GM12891 (cell line): ENCODE results near the gene ADAMTS5.

Source experiments
- DNase-seq: peaks from one replicate; pipeline ENCODE4 v3.0.0; 2011; ENCODE audit warnings: low spot score; ENCODE audit not compliant: insufficient read length
- FAIRE-seq: peaks from 2 replicates; lab custom pipeline; 2011; peaks lifted over from hg19 to GRCh38; lab: Jason Lieb, UNC
- PAX5 ChIP-seq: IDR thresholded peaks from 2 replicates; pipeline ENCODE4 v1.6.1; 2011; ENCODE audit warnings: low read length, moderate library complexity, mild to moderate bottlenecking; ENCODE audit not compliant: insufficient read depth, severe bottlenecking
- POLR2A ChIP-seq: IDR thresholded peaks from 2 replicates; pipeline ENCODE4 v1.6.1; 2011; ENCODE audit warnings: low read depth, low read length, control low read depth
- POLR2AphosphoS5 ChIP-seq: IDR thresholded peaks from 2 replicates; pipeline ENCODE4 v1.6.1; 2011; ENCODE audit warnings: low read depth, low read length, control low read depth
- POU2F2 ChIP-seq: IDR thresholded peaks from 2 replicates; pipeline ENCODE4 v1.6.1; 2011; ENCODE audit warnings: low read depth, mild to moderate bottlenecking, control low read depth, low read length, moderate library complexity
- SPI1 ChIP-seq: IDR thresholded peaks from 2 replicates; pipeline ENCODE4 v1.6.1; 2011; ENCODE audit warnings: low read depth, low read length, control low read depth
- TAF1 ChIP-seq: IDR thresholded peaks from 2 replicates; pipeline ENCODE4 v1.6.1; 2011; ENCODE audit warnings: low read depth, low read length, control low read depth

The ADAMTS5 gene

DNA sequence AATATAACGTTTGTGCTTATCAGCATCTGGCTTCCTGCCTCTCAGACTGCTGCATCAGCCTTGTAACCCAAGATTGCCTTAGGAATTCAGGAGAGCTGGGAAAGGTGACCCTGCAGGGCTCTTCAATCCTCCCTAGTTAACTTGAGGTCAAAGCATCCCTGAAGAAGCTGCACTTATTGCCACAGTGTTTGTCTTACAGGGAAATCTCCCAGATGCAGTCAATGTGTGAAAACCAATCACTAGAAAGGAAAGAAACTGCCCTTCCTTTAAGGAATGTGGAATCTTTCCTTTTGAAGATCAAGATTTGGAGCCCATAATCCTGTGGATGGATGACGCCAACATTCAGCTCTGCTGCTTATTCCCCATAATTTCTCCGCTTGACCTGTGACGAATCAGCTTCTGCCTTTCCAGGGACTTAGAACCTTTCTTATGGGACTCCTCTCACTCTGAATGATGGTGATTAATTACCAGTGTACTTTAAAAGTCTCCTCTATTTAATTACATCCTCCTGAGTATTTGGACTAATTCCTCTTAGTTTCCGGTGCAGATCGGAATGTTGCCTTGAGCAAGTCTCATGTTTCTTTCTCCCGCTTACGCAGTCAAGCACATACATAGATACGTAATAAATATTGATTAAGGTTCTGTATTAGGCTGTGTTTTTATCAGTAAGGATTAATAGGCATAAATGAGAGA, 14.4 kb downstream of the ADAMTS5 start:
- TF ChIP-seq POLR2A (no peak), SPI1 (no peak), POU2F2 (no peak), PAX5 (no peak), POLR2AphosphoS5 (no peak), TAF1 (no peak)
- DNase-seq (no peak), FAIRE-seq (no peak)

DNA sequence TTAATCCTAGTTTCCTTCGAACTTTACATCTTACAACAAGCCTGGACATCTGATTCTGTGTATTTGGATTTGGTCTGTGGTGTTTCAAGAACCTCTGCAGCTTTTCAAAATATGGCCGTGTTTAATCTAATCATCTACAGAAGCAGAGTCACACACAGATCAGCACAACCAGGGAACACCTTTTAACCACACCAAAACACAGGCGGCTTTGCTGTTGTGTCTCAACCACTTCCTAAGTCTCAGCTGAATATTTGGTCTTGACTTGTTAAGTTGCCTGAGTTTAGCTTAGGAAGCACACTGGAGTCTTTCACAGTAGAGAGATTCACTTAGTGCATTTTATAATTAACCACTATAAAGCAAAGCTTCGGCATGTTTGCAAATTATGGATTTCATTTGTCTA, 17.1 kb downstream of the ADAMTS5 start:
- FAIRE-seq (no peak), DNase-seq (no peak)
- no peak for TF ChIP-seq POU2F2

DNA sequence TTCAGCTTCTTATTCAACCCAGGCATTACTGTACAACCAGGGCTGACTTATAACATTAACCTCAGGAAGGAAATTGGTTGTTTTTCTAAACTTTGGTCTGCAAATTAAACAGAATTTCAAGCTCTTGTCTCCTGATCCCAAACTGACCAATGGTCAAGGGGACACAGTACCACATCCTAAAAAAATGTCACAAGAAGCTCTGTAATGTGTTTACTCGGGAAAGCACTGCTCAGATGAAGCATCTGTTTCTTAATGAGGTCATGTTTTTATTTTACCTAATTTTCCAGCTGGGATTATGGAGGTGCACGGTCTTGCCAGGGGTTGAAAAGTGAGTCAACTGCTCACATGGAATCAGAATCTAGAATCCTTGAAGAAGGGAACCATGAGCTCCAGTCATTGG, 18.7 kb downstream of the ADAMTS5 start:
- DNase-seq (no peak), FAIRE-seq (no peak)
- TF ChIP-seq POLR2AphosphoS5 = no peak
- TF ChIP-seq PAX5 = no peak
- TF ChIP-seq POLR2A = no peak
- no peak for TF ChIP-seq POU2F2
- no peak for TF ChIP-seq SPI1
- TF ChIP-seq TAF1 = no peak

DNA sequence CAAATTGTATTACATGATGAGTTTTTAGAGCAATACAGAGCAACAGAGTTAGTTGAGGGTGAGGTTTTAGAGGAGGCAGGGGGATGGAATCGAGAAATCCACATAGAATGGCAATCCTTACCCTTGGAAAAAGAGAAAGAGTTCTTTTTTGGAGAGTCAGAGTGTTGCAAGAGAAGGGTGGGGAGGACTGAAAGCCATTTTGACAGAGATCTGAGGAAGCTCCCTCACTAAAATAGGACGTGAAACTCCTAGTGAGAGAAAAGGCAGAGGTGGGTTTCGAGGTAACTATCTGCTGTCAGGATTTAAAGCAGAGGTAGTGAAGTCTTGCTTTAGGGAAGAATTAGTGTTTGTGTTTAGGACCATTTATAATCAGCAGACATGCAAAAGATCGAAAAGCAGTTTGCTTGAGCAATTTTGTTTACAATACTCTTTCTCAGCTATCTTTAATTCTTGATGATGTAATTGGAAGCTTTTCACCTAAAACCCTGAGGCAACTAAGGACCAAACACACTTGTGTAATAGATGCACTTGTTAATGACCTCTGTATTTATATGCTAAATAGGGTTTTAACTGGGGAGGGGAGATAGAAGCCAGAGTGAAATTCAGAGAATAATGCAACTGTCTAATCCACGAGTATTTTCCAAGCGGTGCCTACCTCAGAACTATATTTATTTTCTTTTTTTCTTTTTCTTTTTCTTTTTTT, 20.0 kb downstream of the ADAMTS5 start:
- DNase-seq (no peak), FAIRE-seq (no peak)
- no peak for TF ChIP-seq PAX5
- no peak for TF ChIP-seq POLR2AphosphoS5

DNA sequence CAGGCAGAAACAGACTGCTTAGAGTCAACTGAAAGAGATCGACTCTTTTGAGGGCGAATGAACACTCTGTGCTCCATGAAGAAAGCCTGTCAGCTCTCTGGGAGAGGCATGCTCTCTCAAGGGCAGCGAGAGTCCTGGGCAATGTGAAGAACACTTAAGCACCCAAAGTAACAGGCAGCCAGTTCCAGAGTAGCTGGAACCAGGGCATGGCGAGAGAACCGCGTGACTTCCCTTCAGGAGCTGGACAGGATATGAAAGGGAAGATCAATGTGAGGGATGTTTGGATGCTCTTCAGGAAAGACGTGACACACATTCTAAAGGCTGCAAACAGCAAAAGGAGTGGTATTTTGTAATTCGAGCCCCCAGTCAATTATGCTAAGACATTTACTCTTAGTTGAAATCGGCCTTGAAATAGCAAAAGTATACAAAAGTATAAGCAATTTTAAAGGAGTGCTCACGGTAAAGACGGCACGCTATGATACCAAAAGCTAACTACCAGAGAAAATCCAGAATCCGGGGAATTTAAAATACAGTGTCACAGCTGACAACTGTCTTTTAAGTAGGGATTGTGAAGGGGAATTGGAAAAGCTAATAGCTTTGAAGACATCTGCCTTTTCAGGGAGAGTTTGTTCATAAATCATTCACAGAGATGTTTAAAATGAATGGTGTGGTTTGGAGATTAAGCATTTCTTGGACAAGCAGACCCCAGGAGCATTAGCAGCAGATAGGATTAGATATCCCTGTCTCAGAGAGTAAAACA, 20.8 kb downstream of the ADAMTS5 start:
- TF ChIP-seq POU2F2 (no peak), PAX5 (no peak), POLR2AphosphoS5 (no peak), SPI1 (no peak), TAF1 (no peak), POLR2A (no peak)
- DNase-seq (no peak), FAIRE-seq (no peak)

DNA sequence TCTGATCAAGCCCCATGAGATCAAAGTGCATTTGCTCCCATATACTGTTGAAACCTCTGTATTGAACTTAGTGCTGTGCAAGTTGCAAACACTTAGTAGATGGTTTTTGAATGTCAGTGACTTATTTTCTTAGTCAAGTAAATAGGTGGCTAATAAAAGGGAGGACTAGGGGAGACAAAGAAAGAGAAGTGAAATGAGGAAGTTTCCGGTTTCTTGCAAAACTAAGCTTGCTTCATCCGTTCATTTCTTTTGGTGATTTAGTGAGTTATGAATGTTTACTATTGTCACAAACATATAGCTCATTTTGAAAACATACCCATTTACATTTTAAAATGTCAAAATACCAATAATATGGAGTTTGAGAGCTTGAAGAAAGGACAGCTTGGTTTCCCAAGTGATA, 23.0 kb downstream of the ADAMTS5 start:
- no peak for FAIRE-seq
- TF ChIP-seq POU2F2 (no peak), SPI1 (no peak), POLR2A (no peak)
- no peak for DNase-seq

DNA sequence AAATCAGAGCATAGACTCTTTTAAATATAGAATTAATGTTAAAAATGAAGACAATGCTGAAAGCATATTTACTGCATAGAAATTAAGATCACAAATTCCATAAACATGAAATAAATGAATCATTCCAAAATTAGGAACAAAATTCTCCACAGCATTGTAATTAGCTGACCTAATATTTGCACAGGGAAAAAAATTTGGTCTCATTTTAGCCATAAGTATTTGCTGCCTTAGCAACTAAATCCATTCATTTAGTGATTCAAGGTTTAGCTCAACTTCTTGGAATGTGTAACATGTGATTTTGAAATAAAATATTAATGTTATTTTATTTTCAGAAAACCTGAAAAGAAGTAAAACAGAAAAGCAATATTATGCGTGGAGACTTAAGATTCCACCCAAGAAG, 25.5 kb downstream of the ADAMTS5 start:
- TF ChIP-seq PAX5 (no peak), POLR2AphosphoS5 (no peak), TAF1 (no peak), POLR2A (no peak), POU2F2 (no peak), SPI1 (no peak)
- FAIRE-seq = no peak
- DNase-seq = no peak

DNA sequence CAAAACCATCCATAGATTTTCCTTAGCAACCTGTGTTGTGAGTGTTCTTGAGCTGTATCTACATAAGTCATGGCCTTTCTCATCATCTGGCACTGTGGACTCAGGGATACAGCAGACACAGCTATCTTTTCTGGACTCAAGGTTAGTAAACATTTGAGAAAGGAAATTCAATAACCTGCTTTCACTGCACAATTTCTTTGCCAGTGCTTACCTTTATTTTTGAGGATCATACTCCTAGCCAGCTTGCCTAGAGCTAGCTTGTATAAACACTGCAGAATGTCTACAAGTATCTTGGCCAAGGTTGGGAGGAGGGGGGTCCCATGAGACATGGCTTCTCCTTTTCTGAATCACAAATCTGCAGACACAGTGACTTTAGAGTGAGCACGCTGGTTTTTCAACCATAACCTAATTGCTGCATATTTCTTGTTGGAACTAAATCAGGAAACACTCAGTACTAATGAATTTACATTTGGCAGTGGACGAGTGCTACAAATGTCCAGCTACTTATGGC, 27.2 kb downstream of the ADAMTS5 start:
- FAIRE-seq = no peak
- no peak for DNase-seq
- TF ChIP-seq PAX5 = no peak
- no peak for TF ChIP-seq POLR2A
- TF ChIP-seq POLR2AphosphoS5 = no peak
- no peak for TF ChIP-seq POU2F2
- TF ChIP-seq TAF1 = no peak
- TF ChIP-seq SPI1 = no peak

DNA sequence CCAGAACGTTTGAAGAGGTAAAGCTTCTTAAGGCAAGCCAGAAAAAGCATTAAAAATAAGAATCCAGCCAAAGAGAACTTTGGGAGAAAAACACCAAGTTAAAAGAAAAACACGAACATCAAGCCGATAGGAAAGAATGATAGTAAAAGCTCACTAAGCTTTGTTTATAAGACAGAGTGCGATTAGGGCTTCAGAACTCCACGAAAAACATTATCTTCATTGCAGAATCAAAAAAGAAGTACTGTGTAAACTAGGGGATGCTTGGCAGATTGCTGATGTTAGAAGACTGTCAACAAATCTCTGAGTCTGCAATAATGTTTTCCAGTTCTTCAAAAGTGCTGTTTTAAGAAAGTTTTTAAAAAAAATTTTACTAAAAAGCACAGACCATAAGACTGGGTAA, 30.2 kb downstream of the ADAMTS5 start:
- TF ChIP-seq SPI1 = no peak
- no peak for TF ChIP-seq POLR2A
- no peak for TF ChIP-seq TAF1
- no peak for TF ChIP-seq POU2F2
- no peak for TF ChIP-seq PAX5
- no peak for TF ChIP-seq POLR2AphosphoS5
- DNase-seq (no peak), FAIRE-seq (no peak)

DNA sequence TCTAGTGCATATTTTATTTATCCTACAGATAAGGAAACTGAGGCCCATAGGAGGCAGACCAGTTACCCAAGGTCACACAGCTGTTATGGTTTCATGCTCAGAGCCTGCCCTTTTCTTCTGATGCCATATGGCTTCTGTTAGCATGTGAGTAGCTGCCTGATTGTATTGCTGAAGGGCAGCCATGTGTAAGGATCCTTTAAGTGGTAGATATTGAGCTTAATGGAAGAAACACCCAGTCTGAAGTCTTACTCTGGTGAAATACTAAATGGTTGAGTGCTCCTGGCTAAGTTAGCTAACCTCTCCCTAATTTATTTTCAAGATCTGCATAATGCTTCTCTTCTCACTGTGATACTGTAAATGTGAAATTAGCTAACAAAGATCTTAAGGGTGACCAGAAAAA, 30.9 kb downstream of the ADAMTS5 start:
- FAIRE-seq (no peak), DNase-seq (no peak)
- TF ChIP-seq TAF1 (no peak), PAX5 (no peak), POLR2AphosphoS5 (no peak)
